Effector memory CD4-positive, alpha-beta T cell (primary cell): ENCODE results near the gene NUP50.

ENCODE experiments used
- DNase-seq, 3 donors: peaks; one replicate each; pipeline ENCODE4 v3.0.0-alpha.2; 2020
- H3K27ac ChIP-seq: 2 replicates; pipeline ENCODE4 v1.7.0; 2013; ENCODE audit warnings: mild to moderate bottlenecking, low read length, moderate library complexity; ENCODE audit not compliant: insufficient read depth, poor library complexity, severe bottlenecking
- H3K27me3 ChIP-seq: replicated peaks from 2 replicates; pipeline ENCODE4 v1.7.0; 2013; ENCODE audit warnings: mild to moderate bottlenecking, low read length; ENCODE audit not compliant: insufficient read depth, control insufficient read depth, poor library complexity, severe bottlenecking
- H3K36me3 ChIP-seq: 2 replicates; pipeline ENCODE4 v1.7.0; 2013; ENCODE audit warnings: mild to moderate bottlenecking, low read length, moderate library complexity; ENCODE audit not compliant: control insufficient read depth, insufficient read depth
- H3K4me1 ChIP-seq: 2 replicates; pipeline ENCODE4 v1.7.0; 2013; ENCODE audit warnings: low read length, mild to moderate bottlenecking; ENCODE audit not compliant: control insufficient read depth, insufficient read depth, poor library complexity, severe bottlenecking
- H3K4me3 ChIP-seq: 2 replicates; pipeline ENCODE4 v1.7.0; 2013; ENCODE audit warnings: low read length, low read depth, mild to moderate bottlenecking; ENCODE audit not compliant: insufficient read depth, poor library complexity, severe bottlenecking
- H3K9me3 ChIP-seq: 2 replicates; pipeline ENCODE4 v1.7.0; 2013; ENCODE audit warnings: mild to moderate bottlenecking, low read length, moderate library complexity; ENCODE audit not compliant: control insufficient read depth

NUP50 gene

GRCh38 chr22:45200860-45201511 is 37.3 kb downstream of the NUP50 start:
- no peak for DNase-seq
- Histone ChIP-seq H3K9me3 (no peaks in the 10 kb centered on the region), H3K4me1 (no peaks in the 10 kb centered on the region), H3K27ac (no peak overlapping the region), H3K4me3 (no peak overlapping the region), H3K36me3 (peaks cover 46% of the 10 kb centered on the region), H3K27me3 (no peaks in the 10 kb centered on the region)

GRCh38 chr22:45201678-45202332 is 38.1 kb downstream of the NUP50 start:
- H3K4me3 ChIP-seq: no peak overlapping the region
- no peaks in the 10 kb centered on the region for H3K9me3 ChIP-seq
- H3K36me3 ChIP-seq: peaks cover 43% of the 10 kb centered on the region
- H3K27me3 ChIP-seq: no peaks in the 10 kb centered on the region
- no peak overlapping the region for H3K27ac ChIP-seq
- H3K4me1 ChIP-seq: no peaks in the 10 kb centered on the region
- DNase-seq: no peak

- Histone ChIP-seq H3K27ac (no peak overlapping the region), H3K4me3 (no peak overlapping the region), H3K36me3 (peaks cover 40% of the 10 kb centered on the region), H3K27me3 (no peaks in the 10 kb centered on the region), H3K4me1 (no peaks in the 10 kb centered on the region), H3K9me3 (no peaks in the 10 kb centered on the region)
- no peak for DNase-seq
Observed at GRCh38 chr22:45202333-45203149, 38.8 kb downstream of the NUP50 start.

GRCh38 chr22:45203150-45203951 is 39.6 kb downstream of the NUP50 start:
- H3K4me3 ChIP-seq: no peak overlapping the region
- no peak overlapping the region for H3K27ac ChIP-seq
- peaks cover 36% of the 10 kb centered on the region for H3K36me3 ChIP-seq
- H3K9me3 ChIP-seq: no peaks in the 10 kb centered on the region
- no peak for DNase-seq
- no peaks in the 10 kb centered on the region for H3K4me1 ChIP-seq
- no peaks in the 10 kb centered on the region for H3K27me3 ChIP-seq

- Histone ChIP-seq H3K9me3 (no peaks in the 10 kb centered on the region), H3K27me3 (no peaks in the 10 kb centered on the region), H3K36me3 (peaks cover 31% of the 10 kb centered on the region), H3K27ac (no peak overlapping the region), H3K4me3 (no peak overlapping the region), H3K4me1 (no peaks in the 10 kb centered on the region)
- no peak for DNase-seq
Observed at GRCh38 chr22:45204241-45204640, 40.5 kb downstream of the NUP50 start.

- peaks cover 25% of the 10 kb centered on the region for H3K36me3 ChIP-seq
- H3K27me3 ChIP-seq: no peaks in the 10 kb centered on the region
- H3K4me1 ChIP-seq: no peaks in the 10 kb centered on the region
- no peak overlapping the region for H3K27ac ChIP-seq
- no peak overlapping the region for H3K4me3 ChIP-seq
- H3K9me3 ChIP-seq: no peaks in the 10 kb centered on the region
- DNase-seq: no peak
Observed at GRCh38 chr22:45204819-45205218, 41.1 kb downstream of the NUP50 start.

- Histone ChIP-seq H3K4me1 (no peaks in the 10 kb centered on the region), H3K27ac (no peak overlapping the region), H3K4me3 (no peak overlapping the region), H3K9me3 (no peaks in the 10 kb centered on the region), H3K27me3 (no peaks in the 10 kb centered on the region), H3K36me3 (peaks cover 25% of the 10 kb centered on the region)
- DNase-seq: no peak
Observed at GRCh38 chr22:45205276-45205925, 41.7 kb downstream of the NUP50 start.

GRCh38 chr22:45206233-45206632 is 42.5 kb downstream of the NUP50 start:
- Histone ChIP-seq H3K36me3 (peaks cover 20% of the 10 kb centered on the region), H3K27ac (no peak overlapping the region)

GRCh38 chr22:45207533-45207932 is 43.8 kb downstream of the NUP50 start:
- Histone ChIP-seq H3K4me1 (no peaks in the 10 kb centered on the region), H3K36me3 (peaks cover 18% of the 10 kb centered on the region), H3K9me3 (no peaks in the 10 kb centered on the region), H3K4me3 (no peak overlapping the region), H3K27ac (no peak overlapping the region), H3K27me3 (no peaks in the 10 kb centered on the region)
- DNase-seq: no peak

More at GRCh38 chr22:45206233-45206632, 42.5 kb downstream of the NUP50 start:
- Histone ChIP-seq H3K4me1 (no peaks in the 10 kb centered on the region), H3K9me3 (no peaks in the 10 kb centered on the region), H3K4me3 (no peak overlapping the region), H3K27me3 (no peaks in the 10 kb centered on the region)
- no peak for DNase-seq
